Suprapubic skin (tissue), 4 donors: ENCODE results near the gene TENT5D. TPM values are rescaled to one million over a fixed set of nuclear protein-coding genes. Genes with fewer than 3 reads are reported as not detected.

ENCODE experiments used
- DNase-seq, 2 donors: peaks; one replicate each; pipeline ENCODE4 v3.0.0-alpha.2; 2019; ENCODE audit warnings: low spot score in 2 of 2
- H3K27ac ChIP-seq: fragments of 200-600 bp; sonication (generic); one replicate; pipeline ENCODE4 v1.5.1; 2019
- H3K27me3 ChIP-seq: fragments of 200-600 bp; sonication (generic); one replicate; pipeline ENCODE4 v1.5.1; 2019
- H3K36me3 ChIP-seq: fragments of 200-600 bp; sonication (generic); one replicate; pipeline ENCODE4 v1.5.1; 2019
- H3K4me1 ChIP-seq: fragments of 200-600 bp; sonication (generic); one replicate; pipeline ENCODE4 v1.5.1; 2019
- H3K4me3 ChIP-seq: fragments of 200-600 bp; sonication (generic); one replicate; pipeline ENCODE4 v1.5.1; 2019; ENCODE audit warnings: mild to moderate bottlenecking
- H3K9me3 ChIP-seq: fragments of 200-600 bp; sonication (generic); one replicate; pipeline ENCODE4 v1.5.1; 2019
- CTCF ChIP-seq, 2 donors: fragments of 200-600 bp in 1 of 2; fragments of 450-650 bp in 1 of 2; sonication (generic) in 1 of 2; IDR thresholded peaks; one replicate each; pipeline ENCODE4 v1.5.1; 2016 to 2019; ENCODE audit warnings: antibody characterized with exemption in 2 of 2, mild to moderate bottlenecking in 1 of 2, moderate library complexity in 1 of 2
- EP300 ChIP-seq: sonication (generic); formaldehyde crosslinking; IDR thresholded peaks from one replicate; pipeline ENCODE4 v1.6.1; 2017; ENCODE audit warnings: antibody characterized with exemption
- POLR2A ChIP-seq, 2 donors: fragments of 450-650 bp; IDR thresholded peaks; one replicate each; pipeline ENCODE4 v1.6.1; 2017; ENCODE audit warnings: antibody characterized with exemption in 2 of 2, mild to moderate bottlenecking in 2 of 2, moderate library complexity in 2 of 2
- POLR2AphosphoS5 ChIP-seq, 3 donors: sonication (generic); formaldehyde crosslinking; IDR thresholded peaks; one replicate each; pipeline ENCODE4 v1.6.1; 2017; ENCODE audit warnings: antibody characterized with exemption in 3 of 3
- WGBS: methylation state at CpG from one replicate; pipeline ENCODE4 v1.1.5; 2018; 5-methylcytosine and 5-hydroxymethylcytosine counted together
- total RNA-seq, 4 donors: library from RNA; depleted of rRNA; stranded (reverse); fragments of >200 nt; gene quantifications; one replicate each; pipeline ENCODE4 v1.1.0, GENCODE V29; 2016

Gene TENT5D
- total RNA-seq, 4 donors from 2014 or later, result not detected

- H3K27ac ChIP-seq, result no peak overlapping the region
- H3K4me3 ChIP-seq, result no peak overlapping the region
- H3K27me3 ChIP-seq, result no peaks in the 10 kb centered on the region
- no peaks in the 10 kb centered on the region for H3K9me3 ChIP-seq
- no peak for DNase-seq
- no peaks in the 10 kb centered on the region for H3K4me1 ChIP-seq
- no peaks in the 10 kb centered on the region for H3K36me3 ChIP-seq
- TF ChIP-seq EP300, result no peak
- no peak for TF ChIP-seq CTCF (IDR thresholded peaks at IDR 0.05)
- no peak for TF ChIP-seq POLR2A (IDR thresholded peaks at IDR 0.05)
- no peak for TF ChIP-seq POLR2AphosphoS5 (IDR thresholded peaks at IDR 0.05)
Measured at GRCh38 chrX:80485543-80485942, 65.3 kb downstream of the TENT5D start.

DNA sequence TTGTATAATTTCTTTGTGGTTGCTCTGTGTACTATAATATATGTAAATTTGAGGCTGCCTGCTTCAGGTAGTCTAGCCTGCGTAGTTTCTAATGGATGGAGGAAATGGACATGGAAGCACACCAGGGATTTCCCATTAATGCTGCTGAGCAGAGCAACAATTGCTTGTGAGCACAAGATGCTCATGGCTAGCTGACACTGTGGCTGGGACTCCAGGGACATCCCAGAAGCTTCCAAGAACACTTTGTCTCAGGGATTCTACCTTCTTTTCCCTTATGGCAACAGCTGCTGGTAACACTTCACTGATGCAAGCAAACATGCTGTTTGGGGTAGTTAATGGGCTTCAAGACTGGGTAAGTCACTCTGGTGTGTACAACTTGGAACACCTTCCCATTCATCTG is 66.1 kb downstream of the TENT5D start:
- no peak overlapping the region for H3K4me3 ChIP-seq
- DNase-seq, result no peak
- H3K27me3 ChIP-seq, result no peaks in the 10 kb centered on the region
- TF ChIP-seq POLR2A (IDR thresholded peaks at IDR 0.05) (no peak), EP300 (no peak), CTCF (IDR thresholded peaks at IDR 0.05) (no peak), POLR2AphosphoS5 (IDR thresholded peaks at IDR 0.05) (no peak)
- H3K4me1 ChIP-seq, result no peaks in the 10 kb centered on the region
- H3K36me3 ChIP-seq, result no peaks in the 10 kb centered on the region
- no peaks in the 10 kb centered on the region for H3K9me3 ChIP-seq
- 82% methylated on average over 1 of the region's 1 CpG for WGBS
- H3K27ac ChIP-seq, result no peak overlapping the region

GRCh38 chrX:80489166-80489565 is 68.9 kb downstream of the TENT5D start:
- no peak for DNase-seq
- no peak for TF ChIP-seq CTCF (IDR thresholded peaks at IDR 0.05)
- no peak for TF ChIP-seq EP300
- TF ChIP-seq POLR2A (IDR thresholded peaks at IDR 0.05), result no peak
- TF ChIP-seq POLR2AphosphoS5 (IDR thresholded peaks at IDR 0.05), result no peak
- no peaks in the 10 kb centered on the region for H3K9me3 ChIP-seq
- H3K27me3 ChIP-seq, result no peaks in the 10 kb centered on the region
- no peak overlapping the region for H3K4me3 ChIP-seq
- no peak overlapping the region for H3K27ac ChIP-seq
- H3K36me3 ChIP-seq, result no peaks in the 10 kb centered on the region
- no peaks in the 10 kb centered on the region for H3K4me1 ChIP-seq
